GM21576 (cell line): ENCODE measurements around the gene PDE7B.
"Not testable (repeated sequence)": the region's sequence is repeated elsewhere in the genome, so short reads cannot be mapped to it uniquely, and the experiment has no call there.

Experiments
- ATAC-seq: cut with Tn5 transposase; IDR thresholded peaks from one replicate; pipeline ENCODE4 v1.9.1; 2021; ENCODE audit warnings: mild to moderate bottlenecking, moderate library complexity; ENCODE audit not compliant: unreplicated experiment

PDE7B gene

DNA sequence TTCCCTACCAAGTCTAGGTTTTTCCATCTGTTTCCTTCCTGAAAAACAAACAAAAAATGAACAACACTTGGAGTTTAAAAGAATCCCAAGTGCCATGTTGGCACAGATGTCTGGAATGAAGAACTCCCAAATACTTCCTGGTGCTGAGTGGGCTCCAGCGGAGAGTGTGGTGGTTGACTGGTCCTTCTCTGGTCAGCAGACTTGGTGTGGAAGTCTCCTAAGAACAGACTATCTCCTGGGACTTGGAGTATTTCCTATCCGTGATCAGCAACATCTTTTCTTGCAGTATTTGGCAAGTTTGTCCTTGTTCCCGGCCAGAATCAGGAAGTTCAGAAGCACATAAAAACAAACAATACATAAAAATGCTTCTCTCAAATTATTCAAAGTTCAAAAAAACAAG, 244.5 kb downstream of the PDE7B start:
- no peak for ATAC-seq

- no peak for ATAC-seq
Observed at GRCh38 chr6:136102991-136103688, 251.6 kb downstream of the PDE7B start.

GRCh38 chr6:136103763-136104311, 252.3 kb downstream of the PDE7B start:
- no peak for ATAC-seq

GRCh38 chr6:136104556-136104955, 253.1 kb downstream of the PDE7B start:
- ATAC-seq = no peak

GRCh38 chr6:136105797-136106196, 254.3 kb downstream of the PDE7B start:
- not testable (repeated sequence) for ATAC-seq

DNA sequence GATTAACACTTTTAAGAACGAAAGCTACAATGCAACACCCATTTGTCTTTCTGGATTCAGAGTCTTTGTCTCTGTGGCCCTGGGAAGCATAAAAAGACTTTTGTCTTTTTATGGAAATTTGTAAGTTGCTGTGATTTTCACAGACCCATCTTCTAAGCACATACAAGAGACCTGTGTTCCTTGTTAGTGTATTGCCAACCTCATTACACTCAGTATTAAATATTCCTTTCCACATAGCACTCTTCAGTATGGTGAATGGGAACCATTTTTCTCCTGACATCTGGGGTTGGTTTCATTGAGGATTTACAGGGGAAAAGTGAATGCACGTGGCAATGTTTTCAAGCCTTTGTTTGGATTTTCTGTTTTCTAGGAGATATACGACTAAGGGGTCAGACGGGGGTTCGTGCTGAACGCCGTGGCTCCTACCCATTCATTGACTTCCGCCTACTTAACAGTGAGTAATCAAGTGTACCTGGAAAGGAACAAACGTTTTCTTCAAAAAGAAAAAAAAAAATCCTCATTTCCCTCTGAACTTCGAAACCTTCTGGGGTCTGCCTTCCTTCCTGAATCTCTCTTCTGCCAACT, 257.0 kb downstream of the PDE7B start:
- no peak for ATAC-seq

DNA sequence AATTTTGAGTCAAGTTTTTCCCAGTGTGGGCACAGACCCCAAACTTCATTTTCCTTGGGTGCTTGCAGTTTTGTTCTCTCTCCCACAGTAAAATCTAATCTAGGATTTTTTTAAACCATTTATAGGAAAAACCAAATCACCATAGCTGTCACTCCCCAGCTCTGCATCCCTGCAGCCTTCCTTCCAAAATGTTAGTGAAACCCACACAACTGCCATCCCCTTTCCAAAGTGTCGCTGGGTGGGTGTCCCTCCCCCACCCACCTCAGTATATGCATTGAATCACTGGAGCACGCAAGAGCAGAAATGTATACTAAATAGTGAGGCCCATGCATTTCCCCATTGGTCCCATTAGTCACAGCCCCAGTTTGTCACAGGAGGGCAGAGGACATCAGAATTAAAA, 260.3 kb downstream of the PDE7B start:
- no peak for ATAC-seq

- no peak for ATAC-seq
Observed at GRCh38 chr6:136112262-136112661, 260.8 kb downstream of the PDE7B start.

DNA sequence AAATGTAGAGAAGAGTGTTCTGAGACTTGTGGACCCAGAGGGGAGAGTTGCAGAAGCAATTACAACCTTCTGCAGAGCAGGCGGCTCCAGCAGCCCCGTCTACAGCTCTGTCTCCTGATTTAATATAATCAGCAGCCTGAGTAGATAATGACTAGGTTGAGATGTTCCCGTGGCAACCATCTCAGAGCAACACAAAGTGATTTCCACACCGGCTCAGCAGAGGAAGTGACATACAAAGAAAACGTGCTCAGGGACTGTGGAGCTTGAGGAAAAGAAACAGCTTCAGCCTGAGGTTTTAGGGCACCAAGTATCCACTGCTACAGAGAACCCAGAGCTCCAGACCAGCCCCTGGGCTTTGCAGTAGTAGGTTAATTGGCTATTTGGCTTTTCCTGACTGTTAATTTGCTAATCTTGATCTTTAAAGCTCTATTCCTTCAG, 262.3 kb downstream of the PDE7B start:
- ATAC-seq = no peak

DNA sequence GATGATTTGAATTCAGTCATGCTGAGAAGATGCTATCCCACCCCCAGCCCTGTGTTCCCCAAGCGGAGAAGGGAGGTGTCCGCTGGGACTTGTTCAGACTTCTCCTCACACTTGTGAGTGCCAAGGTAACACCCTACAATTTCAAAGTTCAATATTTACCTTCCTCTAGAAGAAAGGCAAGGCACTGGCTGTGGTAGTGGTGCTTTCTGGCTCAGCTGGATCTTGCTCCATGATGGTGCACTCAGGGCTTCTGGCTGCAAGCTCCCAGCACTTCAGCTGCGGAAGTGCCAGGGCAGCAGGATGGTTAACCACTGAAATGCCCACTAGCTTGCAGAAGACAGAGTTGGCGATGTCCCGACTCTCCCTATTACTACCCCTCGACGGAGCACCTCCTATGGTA, 263.2 kb downstream of the PDE7B start:
- no peak for ATAC-seq

DNA sequence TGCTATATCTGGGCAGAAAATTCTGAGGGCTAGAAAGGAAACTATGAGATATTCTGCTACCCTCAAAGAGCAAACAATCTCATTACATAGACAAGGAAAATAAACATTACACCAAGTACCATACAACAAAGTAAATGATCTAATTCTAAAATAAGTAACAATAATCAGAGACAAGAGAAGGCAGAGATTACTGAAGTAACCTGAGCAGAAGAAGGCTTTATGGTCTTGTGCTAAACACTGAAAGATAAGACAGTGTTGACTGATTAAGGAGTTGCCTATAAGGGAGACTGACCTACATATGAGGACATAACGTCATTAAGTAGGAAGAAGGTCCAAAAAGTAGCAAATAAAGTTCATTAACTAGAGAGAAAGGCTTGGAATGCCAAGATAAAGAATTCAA, 264.4 kb downstream of the PDE7B start:
- ATAC-seq = no peak

- no peak for ATAC-seq
Observed at GRCh38 chr6:136117081-136117480, 265.6 kb downstream of the PDE7B start.

DNA sequence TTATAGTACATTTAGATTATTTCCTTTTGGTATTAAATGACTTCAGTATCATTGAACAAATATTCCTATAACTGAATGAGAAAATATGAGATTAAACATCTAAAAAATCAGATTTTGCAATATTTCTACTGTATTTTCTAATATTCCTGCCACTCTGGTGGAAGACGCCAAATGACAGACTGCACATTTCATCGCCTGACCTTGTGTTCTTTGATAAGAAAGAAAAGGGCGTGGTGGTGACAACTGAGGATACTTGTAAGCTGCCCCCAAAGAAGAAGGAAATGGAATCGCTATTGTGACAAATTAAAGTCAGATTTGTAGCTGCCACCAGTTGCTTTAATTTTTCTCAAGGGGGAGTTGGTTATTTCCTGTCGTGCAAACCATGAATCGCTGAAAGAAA, 267.3 kb downstream of the PDE7B start:
- no peak for ATAC-seq

DNA sequence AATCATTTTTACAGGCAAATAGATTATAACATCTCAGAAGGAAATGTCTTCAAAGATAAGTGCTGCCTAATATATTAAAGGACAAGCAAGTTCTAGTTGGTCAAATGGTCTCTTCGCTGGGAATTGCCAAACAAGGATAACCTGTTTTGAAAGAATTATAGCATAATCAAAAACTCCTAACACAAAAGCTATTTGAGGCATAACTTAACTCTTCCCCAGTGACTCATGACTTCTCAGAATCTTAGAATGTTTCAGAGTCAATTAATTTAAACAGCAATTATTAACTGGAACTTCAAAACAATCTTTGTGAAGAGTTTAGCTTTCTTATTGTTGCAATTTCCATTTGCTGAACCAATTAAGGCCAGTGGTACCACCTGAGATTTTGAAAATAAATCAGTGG, 272.0 kb downstream of the PDE7B start:
- ATAC-seq = no peak

DNA sequence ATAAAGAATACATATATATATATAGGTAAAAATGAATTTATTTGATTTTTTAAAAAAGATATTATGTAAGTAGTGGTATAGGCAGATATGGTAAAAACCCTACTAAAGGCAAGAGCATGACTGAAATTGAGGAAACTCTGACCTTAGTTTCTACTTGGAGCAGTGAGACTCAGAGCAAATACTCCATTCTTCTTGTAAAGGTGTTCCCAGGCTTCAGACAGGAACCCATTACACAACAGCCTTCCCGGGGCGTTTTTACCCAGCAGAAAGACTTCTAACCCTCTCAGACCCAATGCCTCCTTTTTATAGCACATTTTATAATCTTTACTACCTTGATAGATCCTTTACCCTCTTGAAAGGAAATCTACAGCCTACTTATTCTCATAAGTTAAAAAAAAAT, 274.1 kb downstream of the PDE7B start:
- ATAC-seq = no peak

DNA sequence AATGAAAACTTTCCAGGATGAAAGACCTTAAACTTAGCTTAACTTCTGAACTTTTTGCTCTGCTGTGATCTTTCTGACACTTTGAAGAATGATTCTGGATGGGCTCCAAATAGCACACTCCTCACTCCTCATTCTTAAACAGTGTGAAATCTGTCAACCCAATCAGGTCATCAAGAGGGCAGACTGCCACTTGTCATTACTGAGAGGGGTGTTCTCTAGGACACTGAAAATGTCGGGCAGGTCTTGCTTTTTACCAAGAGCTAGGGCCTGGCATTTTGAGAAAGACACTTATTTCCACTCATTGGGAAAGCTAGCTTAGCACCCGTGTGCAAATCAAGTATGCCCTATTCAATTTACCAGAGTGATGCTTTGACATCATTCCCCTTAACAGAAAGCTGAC, 276.4 kb downstream of the PDE7B start:
- no peak for ATAC-seq

GRCh38 chr6:136129365-136129764, 277.9 kb downstream of the PDE7B start:
- no peak for ATAC-seq

GRCh38 chr6:136134268-136134667, 282.8 kb downstream of the PDE7B start:
- ATAC-seq = no peak

GRCh38 chr6:136134751-136135150, 283.2 kb downstream of the PDE7B start:
- ATAC-seq = no peak

- ATAC-seq = no peak
Observed at GRCh38 chr6:136136274-136136673, 284.8 kb downstream of the PDE7B start.

- ATAC-seq = no peak
Observed at GRCh38 chr6:136137008-136137692, 285.6 kb downstream of the PDE7B start.
